ENCODE measurements around the gene S100A7.

S100A7 gene

GRCh38 chr1:153488731-153489130 lies 28.3 kb upstream of the S100A7 start:
- Histone ChIP-seq H3K4me3 (ENCODE audit: low read length) (no peak overlapping the region), H3K36me3 (ENCODE audit: control insufficient read depth, low read length) (no peaks in the 10 kb centered on the region), H3K4me1 (ENCODE audit: control insufficient read depth, low read length) (no peaks in the 10 kb centered on the region), H3K27ac (ENCODE audit: low read depth, low read length) (no peak overlapping the region), H3K4me2 (ENCODE audit: low read length) (no peak overlapping the region), H3K9me2 (replicated peaks; ENCODE audit: control insufficient read depth, low read length) (no peaks in the 10 kb centered on the region), H4K20me1 (ENCODE audit: control insufficient read depth, insufficient read depth, low read depth, low read length) (no peaks in the 10 kb centered on the region), H3K79me2 (ENCODE audit: control insufficient read depth, low read length) (no peaks in the 10 kb centered on the region), H3K27me3 (ENCODE audit: control insufficient read depth, low read length) (peaks cover 20% of the 10 kb centered on the region), H3K9me3 (ENCODE audit: control insufficient read depth, insufficient read depth, low read length) (no peaks in the 10 kb centered on the region), H3F3A (ENCODE audit: control insufficient read depth, insufficient read depth) (no peaks in the 10 kb centered on the region)
- no peak for TF ChIP-seq EZH2phosphoT487 (IDR thresholded peaks at IDR 0.05; ENCODE audit: borderline replicate concordance, low read length)
- TF ChIP-seq CTCF (IDR thresholded peaks at IDR 0.05; ENCODE audit: low read depth, low read length, poor library complexity, severe bottlenecking): no peak

GRCh38 chr1:153487707-153488106 lies 27.3 kb upstream of the S100A7 start:
- Histone ChIP-seq H3K4me2 (ENCODE audit: low read length) (no peak overlapping the region), H4K20me1 (ENCODE audit: control insufficient read depth, insufficient read depth, low read depth, low read length) (no peaks in the 10 kb centered on the region), H3K9me3 (ENCODE audit: control insufficient read depth, insufficient read depth, low read length) (no peaks in the 10 kb centered on the region), H3K4me1 (ENCODE audit: control insufficient read depth, low read length) (no peaks in the 10 kb centered on the region), H3K9me2 (replicated peaks; ENCODE audit: control insufficient read depth, low read length) (no peaks in the 10 kb centered on the region), H3K36me3 (ENCODE audit: control insufficient read depth, low read length) (no peaks in the 10 kb centered on the region), H3K4me3 (ENCODE audit: low read length) (no peak overlapping the region), H3K79me2 (ENCODE audit: control insufficient read depth, low read length) (no peaks in the 10 kb centered on the region), H3K27me3 (ENCODE audit: control insufficient read depth, low read length) (peaks cover 21% of the 10 kb centered on the region), H3F3A (ENCODE audit: control insufficient read depth, insufficient read depth) (no peaks in the 10 kb centered on the region), H3K27ac (ENCODE audit: low read depth, low read length) (no peak overlapping the region)
- TF ChIP-seq EZH2phosphoT487 (IDR thresholded peaks at IDR 0.05; ENCODE audit: borderline replicate concordance, low read length) (no peak), CTCF (IDR thresholded peaks at IDR 0.05; ENCODE audit: low read depth, low read length, poor library complexity, severe bottlenecking) (no peak)

GRCh38 chr1:153485863-153486262 lies 25.4 kb upstream of the S100A7 start:
- TF ChIP-seq EZH2phosphoT487 (IDR thresholded peaks at IDR 0.05; ENCODE audit: borderline replicate concordance, low read length): no peak
- TF ChIP-seq CTCF (IDR thresholded peaks at IDR 0.05; ENCODE audit: low read depth, low read length, poor library complexity, severe bottlenecking): no peak

GRCh38 chr1:153483776-153484175 lies 23.3 kb upstream of the S100A7 start:
- Histone ChIP-seq H3F3A (ENCODE audit: control insufficient read depth, insufficient read depth) (no peaks in the 10 kb centered on the region), H3K4me2 (ENCODE audit: low read length) (no peak overlapping the region), H3K36me3 (ENCODE audit: control insufficient read depth, low read length) (no peaks in the 10 kb centered on the region), H3K9me2 (replicated peaks; ENCODE audit: control insufficient read depth, low read length) (no peaks in the 10 kb centered on the region), H4K20me1 (ENCODE audit: control insufficient read depth, insufficient read depth, low read depth, low read length) (no peaks in the 10 kb centered on the region), H3K27me3 (ENCODE audit: control insufficient read depth, low read length) (peaks cover 47% of the 10 kb centered on the region), H3K79me2 (ENCODE audit: control insufficient read depth, low read length) (no peaks in the 10 kb centered on the region), H3K9me3 (ENCODE audit: control insufficient read depth, insufficient read depth, low read length) (no peaks in the 10 kb centered on the region), H3K27ac (ENCODE audit: low read depth, low read length) (no peak overlapping the region), H3K4me3 (ENCODE audit: low read length) (no peak overlapping the region), H3K4me1 (ENCODE audit: control insufficient read depth, low read length) (no peaks in the 10 kb centered on the region)
- no peak for TF ChIP-seq CTCF (IDR thresholded peaks at IDR 0.05; ENCODE audit: low read depth, low read length, poor library complexity, severe bottlenecking)
- TF ChIP-seq EZH2phosphoT487 (IDR thresholded peaks at IDR 0.05; ENCODE audit: borderline replicate concordance, low read length): no peak

More at GRCh38 chr1:153485863-153486262, 25.4 kb upstream of the S100A7 start:
- Histone ChIP-seq H3F3A (ENCODE audit: control insufficient read depth, insufficient read depth) (no peaks in the 10 kb centered on the region), H3K36me3 (ENCODE audit: control insufficient read depth, low read length) (no peaks in the 10 kb centered on the region), H3K4me3 (ENCODE audit: low read length) (no peak overlapping the region), H3K27me3 (ENCODE audit: control insufficient read depth, low read length) (peaks cover 30% of the 10 kb centered on the region), H3K4me2 (ENCODE audit: low read length) (no peak overlapping the region), H3K9me2 (replicated peaks; ENCODE audit: control insufficient read depth, low read length) (no peaks in the 10 kb centered on the region), H3K4me1 (ENCODE audit: control insufficient read depth, low read length) (no peaks in the 10 kb centered on the region), H3K9me3 (ENCODE audit: control insufficient read depth, insufficient read depth, low read length) (no peaks in the 10 kb centered on the region), H3K27ac (ENCODE audit: low read depth, low read length) (no peak overlapping the region), H3K79me2 (ENCODE audit: control insufficient read depth, low read length) (no peaks in the 10 kb centered on the region), H4K20me1 (ENCODE audit: control insufficient read depth, insufficient read depth, low read depth, low read length) (no peaks in the 10 kb centered on the region)

All from DOHH2 (cell line).